Measurements from ENCODE around the gene HES5.
A peak's percentile ranks its signal among the peaks of the same experiment; 100 is the strongest.

Gene HES5

GRCh38 chr1:2513939-2514652, 16.0 kb downstream of the HES5 start:
- no peak for DNase-seq

GRCh38 chr1:2512862-2513421, 17.1 kb downstream of the HES5 start:
- no peak for DNase-seq

GRCh38 chr1:2510366-2511155, 19.5 kb downstream of the HES5 start:
- no peak for DNase-seq

GRCh38 chr1:2509589-2509988, 20.5 kb downstream of the HES5 start:
- no peak for DNase-seq

GRCh38 chr1:2508751-2509150, 21.3 kb downstream of the HES5 start:
- DNase-seq, result no peak

- no peak for DNase-seq
These were observed 21.9 kb downstream of the HES5 start for GRCh38 chr1:2508180-2508579.

- DNase-seq, result no peak
These were observed 22.3 kb downstream of the HES5 start for GRCh38 chr1:2507744-2508155.

GRCh38 chr1:2506901-2507565, 23.0 kb downstream of the HES5 start:
- no peak for DNase-seq

GRCh38 chr1:2506007-2506860, 23.8 kb downstream of the HES5 start:
- no peak for DNase-seq

- DNase-seq, result no peak
These were observed 24.5 kb downstream of the HES5 start for GRCh38 chr1:2505461-2505994.

- no peak for DNase-seq
These were observed 25.2 kb downstream of the HES5 start for GRCh38 chr1:2504949-2505272.

GRCh38 chr1:2504225-2504948, 25.7 kb downstream of the HES5 start:
- no peak for DNase-seq

- no peak for DNase-seq
These were observed 26.4 kb downstream of the HES5 start for GRCh38 chr1:2503554-2504224.

- no peak for DNase-seq
These were observed 27.2 kb downstream of the HES5 start for GRCh38 chr1:2502661-2503553.

- DNase-seq, result no peak
These were observed 27.9 kb downstream of the HES5 start for GRCh38 chr1:2502210-2502609.

- DNase-seq, result no peak
These were observed 28.3 kb downstream of the HES5 start for GRCh38 chr1:2501820-2502119.

- DNase-seq, result no peak
These were observed 28.8 kb downstream of the HES5 start for GRCh38 chr1:2501041-2501819.

- peak; percentile 43 for DNase-seq
These were observed 30.0 kb downstream of the HES5 start for GRCh38 chr1:2499986-2500596.

- no peak for DNase-seq
These were observed 30.8 kb downstream of the HES5 start for GRCh38 chr1:2499260-2499659.

Measured in NCI-H2171 (cell line).